Activated naive CD8-positive, alpha-beta T cell treated with anti-CD3 and anti-CD28 coated beads, Interleukin-2, amount 50 U/mL, for 24 hours (primary cell): Measurements from ENCODE around the gene VSIG2.
"Not testable (repeated sequence)": the region's sequence is repeated elsewhere in the genome, so short reads cannot be mapped to it uniquely, and the experiment has no call there.

Experiments
- ATAC-seq: fragments of 150-1000 bp; cut with Tn5 transposase; one replicate; pipeline ENCODE4 v1.10.0; 2021
- DNase-seq: peaks from one replicate; pipeline ENCODE4 v3.0.0; 2021
- H3K27ac Mint-ChIP-seq: one replicate; pipeline ENCODE4 v1.8.0; 2021; ENCODE audit warnings: mild to moderate bottlenecking, mixed read lengths
- H3K27me3 Mint-ChIP-seq: one replicate; pipeline ENCODE4 v1.8.0; 2021; ENCODE audit warnings: mixed read lengths
- H3K36me3 Mint-ChIP-seq: one replicate; pipeline ENCODE4 v1.8.0; 2021; ENCODE audit warnings: low read depth, mixed read lengths
- H3K4me1 Mint-ChIP-seq: one replicate; pipeline ENCODE4 v1.8.0; 2021; ENCODE audit warnings: mixed read lengths
- H3K4me3 Mint-ChIP-seq: one replicate; pipeline ENCODE4 v1.8.0; 2021; ENCODE audit warnings: mild to moderate bottlenecking, moderate library complexity, mixed read lengths
- H3K9me3 Mint-ChIP-seq: one replicate; pipeline ENCODE4 v1.8.0; 2021; ENCODE audit warnings: mixed read lengths

Gene VSIG2

GRCh38 chr11:124776865-124777645, 25.0 kb upstream of the VSIG2 start:
- DNase-seq (no peak), ATAC-seq (no peak)
- Mint-ChIP-seq H3K4me1 (peaks cover 14% of the 10 kb centered on the region), H3K27me3 (no peaks in the 10 kb centered on the region), H3K9me3 (no peaks in the 10 kb centered on the region), H3K4me3 (no peak overlapping the region), H3K36me3 (peaks cover 15% of the 10 kb centered on the region), H3K27ac (peak overlapping the region; percentile 2)

GRCh38 chr11:124770959-124771358, 18.9 kb upstream of the VSIG2 start:
- H3K36me3 Mint-ChIP-seq, result peaks cover 21% of the 10 kb centered on the region

GRCh38 chr11:124769806-124770774, 18.0 kb upstream of the VSIG2 start:
- no peak overlapping the region for H3K4me3 Mint-ChIP-seq
- peaks cover 21% of the 10 kb centered on the region for H3K36me3 Mint-ChIP-seq
- ATAC-seq, result no peak
- no peaks in the 10 kb centered on the region for H3K9me3 Mint-ChIP-seq
- DNase-seq, result no peak
- H3K4me1 Mint-ChIP-seq, result peaks cover 3% of the 10 kb centered on the region
- no peak overlapping the region for H3K27ac Mint-ChIP-seq
- no peaks in the 10 kb centered on the region for H3K27me3 Mint-ChIP-seq

More at GRCh38 chr11:124770959-124771358, 18.9 kb upstream of the VSIG2 start:
- ATAC-seq, H3K9me3 Mint-ChIP-seq, H3K27me3 Mint-ChIP-seq, H3K4me3 Mint-ChIP-seq, H3K4me1 Mint-ChIP-seq, H3K27ac Mint-ChIP-seq, DNase-seq: not testable (repeated sequence)

- Mint-ChIP-seq H3K9me3 (no peaks in the 10 kb centered on the region), H3K36me3 (peaks cover 21% of the 10 kb centered on the region), H3K27ac (no peak overlapping the region), H3K4me3 (no peak overlapping the region), H3K27me3 (no peaks in the 10 kb centered on the region), H3K4me1 (peaks cover 3% of the 10 kb centered on the region)
- DNase-seq (no peak), ATAC-seq (no peak)
These were observed 16.9 kb upstream of the VSIG2 start for GRCh38 chr11:124768914-124769313.

GRCh38 chr11:124766156-124766555, 14.1 kb upstream of the VSIG2 start:
- Mint-ChIP-seq H3K4me1 (peaks cover 11% of the 10 kb centered on the region), H3K4me3 (no peak overlapping the region), H3K27ac (no peak overlapping the region), H3K9me3 (no peaks in the 10 kb centered on the region), H3K27me3 (peaks cover 6% of the 10 kb centered on the region), H3K36me3 (peaks cover 7% of the 10 kb centered on the region)
- no peak for ATAC-seq
- DNase-seq, result no peak

- Mint-ChIP-seq H3K4me1 (peaks cover 23% of the 10 kb centered on the region), H3K27ac (no peak overlapping the region), H3K36me3 (peaks cover 3% of the 10 kb centered on the region), H3K27me3 (peaks cover 25% of the 10 kb centered on the region), H3K9me3 (no peaks in the 10 kb centered on the region), H3K4me3 (peak overlapping the region; percentile 83)
- DNase-seq, result peak; percentile 91
- ATAC-seq, result peak; percentile 37
These were observed 11.3 kb upstream of the VSIG2 start for GRCh38 chr11:124763156-124763947.

GRCh38 chr11:124762624-124763155, 10.6 kb upstream of the VSIG2 start:
- Mint-ChIP-seq H3K4me3 (peak overlapping the region; percentile 83), H3K27ac (no peak overlapping the region), H3K4me1 (peaks cover 27% of the 10 kb centered on the region), H3K36me3 (peaks cover 2% of the 10 kb centered on the region), H3K9me3 (no peaks in the 10 kb centered on the region), H3K27me3 (peaks cover 32% of the 10 kb centered on the region)
- no peak for DNase-seq
- ATAC-seq, result peak; percentile 18

GRCh38 chr11:124762105-124762623, 10.1 kb upstream of the VSIG2 start, which contains the start of gene ESAM:
Gene ESAM, minus strand, starts transcription at chr11:124762290. Its CDS starts 136 bp downstream, at chr11:124762154.
- peaks cover 37% of the 10 kb centered on the region for H3K27me3 Mint-ChIP-seq
- no peak within 1 kb of the TSS for H3K27ac Mint-ChIP-seq
- peak; percentile 76 for DNase-seq
- H3K4me3 Mint-ChIP-seq, result peak within 1 kb of the TSS; percentile 83
- peak; percentile 70 for ATAC-seq
- peaks cover 27% of the 10 kb centered on the region for H3K4me1 Mint-ChIP-seq
- peaks cover 2% of the 10 kb centered on the region for H3K36me3 Mint-ChIP-seq
- H3K9me3 Mint-ChIP-seq, result no peaks in the 10 kb centered on the region

- Mint-ChIP-seq H3K4me3 (peak overlapping the region; percentile 66), H3K4me1 (peaks cover 27% of the 10 kb centered on the region), H3K27ac (no peak overlapping the region), H3K9me3 (no peaks in the 10 kb centered on the region), H3K27me3 (peaks cover 40% of the 10 kb centered on the region), H3K36me3 (no peaks in the 10 kb centered on the region)
- ATAC-seq (no peak), DNase-seq (peak; percentile 41)
These were observed 9.4 kb upstream of the VSIG2 start for GRCh38 chr11:124761301-124762104.

GRCh38 chr11:124760806-124761205, 8.8 kb upstream of the VSIG2 start:
- ATAC-seq, result no peak
- H3K27me3 Mint-ChIP-seq, result peaks cover 47% of the 10 kb centered on the region

GRCh38 chr11:124760205-124760652, 8.2 kb upstream of the VSIG2 start:
- no peaks in the 10 kb centered on the region for H3K36me3 Mint-ChIP-seq
- H3K27me3 Mint-ChIP-seq, result peaks cover 48% of the 10 kb centered on the region
- ATAC-seq, result no peak
- peaks cover 27% of the 10 kb centered on the region for H3K4me1 Mint-ChIP-seq
- no peak overlapping the region for H3K27ac Mint-ChIP-seq
- no peak for DNase-seq
- peak overlapping the region; percentile 48 for H3K4me3 Mint-ChIP-seq
- H3K9me3 Mint-ChIP-seq, result no peaks in the 10 kb centered on the region

More at GRCh38 chr11:124760806-124761205, 8.8 kb upstream of the VSIG2 start:
- DNase-seq, result no peak
- Mint-ChIP-seq H3K36me3 (no peaks in the 10 kb centered on the region), H3K4me1 (peaks cover 27% of the 10 kb centered on the region), H3K27ac (no peak overlapping the region), H3K4me3 (peak overlapping the region; percentile 48), H3K9me3 (no peaks in the 10 kb centered on the region)

- no peak overlapping the region for H3K27ac Mint-ChIP-seq
- ATAC-seq (no peak), DNase-seq (no peak)
- H3K36me3 Mint-ChIP-seq, result no peaks in the 10 kb centered on the region
- peaks cover 27% of the 10 kb centered on the region for H3K4me1 Mint-ChIP-seq
- peak overlapping the region; percentile 26 for H3K4me3 Mint-ChIP-seq
- peaks cover 48% of the 10 kb centered on the region for H3K27me3 Mint-ChIP-seq
- no peaks in the 10 kb centered on the region for H3K9me3 Mint-ChIP-seq
These were observed 7.5 kb upstream of the VSIG2 start for GRCh38 chr11:124759266-124760204.
